NT2/D1 (cell line): ENCODE results near the gene CHRNB2.

ENCODE experiments used
- YY1 ChIP-seq: IDR thresholded peaks from 2 replicates; pipeline ENCODE4 v1.6.1; 2011; ENCODE audit not compliant: insufficient read length, insufficient read depth
- ZNF274 ChIP-seq: IDR thresholded peaks from 2 replicates; pipeline ENCODE4 v1.6.1; 2011; ENCODE audit warnings: mild to moderate bottlenecking, low read depth, low read length

DNA sequence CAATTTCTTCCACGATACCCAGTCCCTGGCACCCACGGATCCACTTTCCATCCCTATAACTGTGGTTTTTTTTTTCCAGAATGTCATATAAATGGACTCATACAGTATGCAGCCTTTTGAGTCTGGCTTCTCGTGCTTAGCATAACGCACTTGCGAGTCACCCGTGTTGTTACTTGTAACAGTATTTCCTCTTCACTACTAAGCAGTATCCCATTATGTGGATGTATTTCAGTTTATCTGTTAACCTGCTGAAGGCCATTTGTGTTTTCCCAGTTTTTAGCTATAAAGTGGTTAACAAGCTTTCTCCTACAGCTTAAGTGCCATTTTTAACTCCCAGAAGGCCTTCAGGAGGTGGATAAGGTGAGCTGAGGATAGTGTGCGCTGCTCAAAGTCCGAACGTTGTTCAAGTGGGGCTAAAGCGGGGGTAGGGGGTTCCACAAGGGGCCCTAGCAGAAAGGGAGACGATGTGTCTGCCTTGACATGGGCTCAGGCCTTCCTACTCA, 39.6 kb downstream of the CHRNB2 start:
- no peak for TF ChIP-seq YY1
- no peak for TF ChIP-seq ZNF274
